Measurements from ENCODE around the gene GNAQ.

DNA sequence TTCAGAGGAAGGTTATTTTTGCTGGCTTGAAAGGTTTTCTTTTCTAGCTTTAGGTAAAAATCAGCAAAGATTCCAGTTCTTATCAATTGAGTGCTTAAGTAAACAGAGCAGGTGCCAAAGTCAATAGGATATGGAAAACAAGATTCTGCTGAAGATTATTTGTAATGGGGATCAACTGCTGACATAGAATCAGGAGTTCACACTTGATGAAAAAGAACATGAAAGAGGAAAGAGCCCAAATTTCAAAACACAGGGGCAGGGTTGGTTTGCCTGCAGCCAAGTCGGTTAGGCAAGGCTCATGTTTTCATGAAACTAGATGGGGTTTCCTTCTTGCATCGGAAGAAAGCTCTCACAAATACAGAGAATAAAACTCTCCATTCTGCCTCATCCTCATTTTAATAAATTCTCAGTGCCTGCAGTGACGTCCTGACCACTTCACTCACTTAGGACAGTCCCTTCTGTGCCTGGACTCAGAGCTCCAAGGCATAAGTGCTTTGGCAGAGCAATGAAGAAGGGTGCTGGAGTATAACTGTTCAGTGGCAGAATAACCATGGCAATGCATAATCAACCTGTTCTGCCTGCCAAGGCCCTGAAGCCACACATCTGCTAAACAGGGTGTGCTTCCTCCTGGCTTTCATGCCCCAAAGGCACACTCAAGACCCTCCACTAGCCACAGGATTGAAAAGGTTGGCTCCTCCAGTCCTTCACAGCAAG lies 179.6 kb downstream of the GNAQ start:
- TF ChIP-seq GATA2 (IDR thresholded peaks at IDR 0.05; ENCODE audit: low read depth, low read length), result no peak
- no peak for TF ChIP-seq GATA3 (IDR thresholded peaks at IDR 0.05; ENCODE audit: low read depth, low read length)

Data from SH-SY5Y (cell line).